GM19372 (cell line): ENCODE results near the gene UACA.

Experiments used
- ATAC-seq: cut with Tn5 transposase; IDR thresholded peaks from one replicate; pipeline ENCODE4 v1.9.1; 2021; ENCODE audit warnings: mild to moderate bottlenecking, low read depth, moderate library complexity; ENCODE audit not compliant: unreplicated experiment

UACA gene

DNA sequence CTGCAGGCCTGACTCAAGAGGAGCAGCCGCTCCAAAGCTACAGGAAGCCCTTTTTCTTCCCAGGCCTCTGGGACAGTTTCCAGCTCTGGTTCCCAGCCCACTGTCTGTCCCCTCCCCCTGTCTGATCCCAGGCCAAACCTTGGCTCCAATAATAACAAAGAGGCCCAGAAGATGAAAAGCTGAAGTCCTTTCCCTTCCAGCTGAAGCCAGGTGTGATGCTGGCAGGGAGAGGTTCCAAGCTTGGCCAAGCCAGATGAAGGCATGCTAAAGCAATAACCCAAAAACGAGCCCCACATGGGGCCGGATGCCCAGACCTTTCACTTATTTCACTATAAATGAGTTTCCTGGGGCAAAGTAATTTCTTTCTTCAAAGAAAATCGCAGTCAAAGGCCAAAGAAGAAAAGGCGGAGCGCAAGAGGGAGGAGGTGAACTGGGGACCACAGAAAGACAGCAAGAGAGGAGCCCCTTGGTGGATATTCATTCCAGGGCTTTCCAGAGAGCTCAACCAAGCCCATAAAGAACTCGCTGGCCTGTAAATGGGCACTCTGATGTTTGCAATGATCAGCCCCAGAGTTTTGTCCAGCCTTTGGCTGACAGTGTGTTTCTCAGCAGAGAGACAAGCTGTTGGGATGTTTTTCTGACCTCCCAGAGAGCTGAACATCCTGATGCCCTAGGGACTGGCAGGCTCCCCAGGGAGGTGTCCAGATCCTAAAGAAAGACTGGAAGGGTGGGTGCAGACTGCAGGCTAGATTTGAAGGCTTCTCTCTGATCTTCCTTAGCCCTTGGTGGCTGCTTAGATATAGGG lies 157.6 kb downstream of the UACA start:
- ATAC-seq, result no peak

DNA sequence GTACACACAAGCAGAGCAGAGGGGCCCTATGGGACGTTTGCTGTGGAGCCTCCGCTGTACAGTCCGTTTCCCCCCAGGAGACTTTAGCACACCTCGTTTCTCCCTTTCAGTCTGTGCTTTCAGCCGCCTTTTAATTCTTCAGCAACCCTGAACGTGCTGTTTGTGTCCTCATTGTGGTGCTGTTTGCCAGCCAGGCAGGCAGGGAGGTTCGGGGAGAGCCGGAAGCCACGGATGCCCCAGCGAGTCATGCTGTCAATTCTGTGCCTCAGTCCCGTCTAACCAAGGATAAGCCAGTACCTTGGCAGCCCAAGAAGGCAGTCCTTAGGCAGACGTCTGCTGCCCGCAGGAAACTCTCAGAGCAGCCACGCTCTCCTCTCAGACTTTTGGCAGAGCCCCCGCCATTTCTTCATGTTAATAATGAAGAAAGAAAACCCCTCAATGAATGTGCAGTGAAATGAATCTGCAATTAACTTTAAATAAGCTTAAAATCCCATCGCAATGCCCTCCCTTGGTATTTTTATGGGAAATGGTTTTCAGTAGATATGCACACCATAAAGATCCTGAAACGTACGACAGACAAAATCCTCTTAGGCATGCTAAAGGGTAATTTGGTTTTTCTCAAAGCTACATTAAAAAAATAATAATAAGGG lies 158.6 kb downstream of the UACA start:
- ATAC-seq, result no peak
